ENCODE data around the gene NINJ1. TPM values are rescaled to one million over a fixed set of nuclear protein-coding genes. Genes with fewer than 3 reads are reported as not detected.

NINJ1 gene
- total and polyA plus RNA-seq, 2 of the 4 experiments (the other 2 are of a cell fraction), result 21.9 to 38.8 TPM

DNA sequence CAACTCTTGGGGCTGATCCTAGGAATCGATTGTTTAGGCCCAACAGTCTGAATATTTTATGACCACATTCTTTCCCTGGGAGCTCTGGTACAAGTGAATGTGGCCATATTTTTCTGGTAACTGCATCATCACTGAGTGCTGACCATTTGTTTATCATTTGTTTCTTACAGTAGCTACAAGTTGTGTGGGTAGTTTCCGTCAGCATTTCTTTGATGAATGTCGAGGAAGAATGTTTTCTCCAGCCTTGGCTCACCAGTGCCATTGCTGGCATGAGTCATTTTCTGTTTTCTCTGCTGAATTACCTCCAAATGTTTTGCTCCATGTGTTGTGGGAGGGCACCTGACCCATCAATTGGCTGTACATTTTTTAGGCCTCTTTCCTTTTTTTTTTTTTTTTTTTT, 52.1 kb downstream of the NINJ1 start:
- no peak overlapping the region for H2BK5ac ChIP-seq (ENCODE audit: low read depth, low read length, poor library complexity, severe bottlenecking)
- dilution Hi-C loops (cut with HindIII; ENCODE audit: low sequenced_read_pairs, unreplicated experiment), result no loop called here
- H4K20me1 ChIP-seq (ENCODE audit: insufficient read depth, low read length), result no peaks in the 10 kb centered on the region
- no CpG with 5 or more reads among the region's 3 CpGs for WGBS, 2 experiments (ENCODE audit: extremely low coverage in 2 of 2, insufficient read length in 1 of 2)
- TF ChIP-seq MAFK (IDR thresholded peaks at IDR 0.05; ENCODE audit: low read depth, low read length) (peak; percentile 53), BHLHE40 (IDR thresholded peaks at IDR 0.05; ENCODE audit: low read depth, low read length) (no peak), RCOR1 (IDR thresholded peaks at IDR 0.05; ENCODE audit: insufficient replicate concordance, low read length) (peak; percentile 58)
- TF ChIP-seq, protein P1, sequence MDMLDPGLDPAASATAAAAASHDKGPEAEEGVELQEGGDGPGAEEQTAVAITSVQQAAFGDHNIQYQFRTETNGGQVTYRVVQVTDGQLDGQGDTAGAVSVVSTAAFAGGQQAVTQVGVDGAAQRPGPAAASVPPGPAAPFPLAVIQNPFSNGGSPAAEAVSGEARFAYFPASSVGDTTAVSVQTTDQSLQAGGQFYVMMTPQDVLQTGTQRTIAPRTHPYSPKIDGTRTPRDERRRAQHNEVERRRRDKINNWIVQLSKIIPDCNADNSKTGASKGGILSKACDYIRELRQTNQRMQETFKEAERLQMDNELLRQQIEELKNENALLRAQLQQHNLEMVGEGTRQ (IDR thresholded peaks at IDR 0.05; ENCODE audit: low read depth, low read length), result peak; percentile 49; the same call in 1 of the 2 replicates
- no peak overlapping the region for H2BK20ac ChIP-seq (ENCODE audit: low read depth, low read length)
- peaks cover 3% of the 10 kb centered on the region for H3K4me1 ChIP-seq (ENCODE audit: control insufficient read depth, insufficient read depth, low read length)
- no peak overlapping the region for H2AK5ac ChIP-seq (ENCODE audit: low read depth, low read length)
- H2BK15ac ChIP-seq (ENCODE audit: low read depth, low read length), result no peak overlapping the region
- no peak overlapping the region for H4K91ac ChIP-seq (ENCODE audit: insufficient read depth, low read depth, low read length)
- H3K14ac ChIP-seq (replicated peaks; ENCODE audit: low read depth, low read length), result no peak overlapping the region
- ChIA-PET CTCF (interaction anchor here (0.7 kb wide), 1 partner anchor 382 kb away, joined by 3 read pairs; no protein-coding TSS in a partner anchor), POLR2A (ENCODE audit: unreplicated experiment) (no interaction called here)
- no peak overlapping the region for H4K5ac ChIP-seq (ENCODE audit: low read depth, low read length)
- no peak overlapping the region for H4K8ac ChIP-seq (ENCODE audit: low read depth in 2 of 2, low read length in 2 of 2)
- no peak overlapping the region for H2AK9ac ChIP-seq (replicated peaks; ENCODE audit: low read depth, low read length, poor library complexity)
- H3K4ac ChIP-seq (ENCODE audit: low read depth, low read length), result no peak overlapping the region
- no peak overlapping the region for H3K23ac ChIP-seq (ENCODE audit: low read depth, low read length)
- no peaks in the 10 kb centered on the region for H3K36me3 ChIP-seq (ENCODE audit: control insufficient read depth, insufficient read depth, low read length)
- intact Hi-C loops (cut with micrococcal nuclease), result no loop called here
- no peaks in the 10 kb centered on the region; the same call in 1 of the 2 replicates for H3K9me1 ChIP-seq (ENCODE audit: insufficient read depth, low read length)
- ATAC-seq (ENCODE audit: low read depth) (peak; percentile 77), DNase-seq (peak; percentile 85)
- no peak overlapping the region for H3K4me3 ChIP-seq (ENCODE audit: insufficient read depth, low read depth, low read length)
- no peak overlapping the region for H3K9ac ChIP-seq (ENCODE audit: low read depth, low read length)
- in situ Hi-C loops (cut with MboI; ENCODE audit: low sequenced_read_pairs), result no loop called here
- H3K27ac ChIP-seq (ENCODE audit: insufficient read depth, low read length), result no peak overlapping the region
- no peak overlapping the region for H2BK120ac ChIP-seq (ENCODE audit: low read depth, low read length)
- no peak overlapping the region for H3K56ac ChIP-seq (ENCODE audit: extremely low read depth, insufficient read depth, low read length)
- H3K4me2 ChIP-seq (ENCODE audit: low read depth, low read length), result no peak overlapping the region; the same call in 1 of the 2 replicates
- no TSS peak for BruUV-seq (replicated peaks)
- H3K9me3 ChIP-seq (ENCODE audit: control insufficient read depth, insufficient read depth, low read length), result no peaks in the 10 kb centered on the region
- no peak overlapping the region for H3K18ac ChIP-seq (ENCODE audit: low read depth, low read length)
- H2AFZ ChIP-seq (replicated peaks; ENCODE audit: low read length, poor library complexity), result no peak overlapping the region
- no peaks in the 10 kb centered on the region for H3K79me1 ChIP-seq (ENCODE audit: low read depth in 1 of 2, low read length in 2 of 2)
- H3K27me3 ChIP-seq (ENCODE audit: control insufficient read depth, insufficient read depth, low read length), result no peaks in the 10 kb centered on the region; the same call in 1 of the 2 replicates
